HG02943 (cell line): ENCODE measurements around the gene NECTIN1.

Experiments
- ATAC-seq: cut with Tn5 transposase; IDR thresholded peaks from one replicate; pipeline ENCODE4 v1.9.1; 2021; ENCODE audit warnings: mild to moderate bottlenecking, low read depth, moderate library complexity; ENCODE audit not compliant: unreplicated experiment

Gene NECTIN1

GRCh38 chr11:119651802-119652584 is 77.0 kb downstream of the NECTIN1 start:
- no peak for ATAC-seq

GRCh38 chr11:119650251-119650650 is 78.7 kb downstream of the NECTIN1 start:
- ATAC-seq: no peak

DNA sequence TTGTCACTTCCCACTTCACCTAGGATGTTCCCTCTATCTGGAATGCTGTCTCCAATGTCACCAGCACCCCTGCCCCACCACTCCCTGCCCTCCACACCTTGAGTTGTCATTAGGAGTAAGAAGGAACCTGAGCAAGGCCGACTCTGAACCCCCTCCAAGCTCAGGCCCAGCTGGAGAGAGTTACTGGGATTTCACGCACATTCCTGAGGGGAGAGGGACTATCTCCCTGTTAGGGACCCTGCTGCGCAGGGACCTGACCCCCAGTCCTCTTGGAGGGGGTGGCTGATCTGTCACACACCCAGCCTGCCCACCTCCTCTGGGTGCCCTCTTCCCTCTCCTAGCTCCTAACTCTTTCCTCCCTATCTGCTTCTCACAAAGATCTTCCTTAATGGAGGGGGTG is 81.7 kb downstream of the NECTIN1 start:
- no peak for ATAC-seq

DNA sequence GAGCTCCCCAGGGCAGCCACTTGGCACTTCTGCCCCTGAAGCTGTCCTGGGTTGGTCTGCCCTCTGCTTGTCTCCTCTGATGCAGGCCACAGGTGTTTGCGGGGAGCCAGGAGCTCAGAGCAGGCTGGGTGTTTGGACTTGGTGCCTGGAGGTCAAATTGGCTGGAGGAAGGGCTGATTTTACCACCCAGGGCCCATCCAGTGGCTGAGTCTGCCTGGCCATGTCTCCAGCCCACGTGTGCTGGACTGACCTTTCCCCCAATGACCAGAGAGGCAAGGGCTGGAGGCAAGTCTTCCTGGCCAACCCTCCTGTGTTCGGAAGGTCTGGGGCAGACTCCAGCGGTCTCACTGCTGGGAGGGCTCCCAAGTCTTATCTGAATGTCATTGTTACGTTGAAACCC is 84.0 kb downstream of the NECTIN1 start:
- ATAC-seq: no peak

DNA sequence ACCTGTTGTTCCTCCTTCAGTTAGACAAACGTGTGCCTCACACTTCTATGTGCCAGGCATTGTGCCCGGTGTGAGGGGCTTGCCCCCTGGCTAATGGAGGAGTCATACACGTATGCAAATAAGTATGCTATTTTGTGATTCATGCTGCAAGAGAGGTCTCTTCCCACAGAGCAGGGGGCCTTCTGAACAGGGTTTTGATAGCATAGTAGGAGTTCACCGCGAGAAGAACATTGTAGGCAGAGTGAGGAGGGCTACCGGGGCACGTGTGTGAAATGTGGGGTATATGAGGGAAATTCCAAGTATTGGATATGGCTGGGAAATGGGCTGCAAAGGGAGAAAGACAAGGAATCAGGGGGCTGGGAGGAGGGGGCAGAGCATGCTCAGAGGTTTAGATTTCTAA is 84.5 kb downstream of the NECTIN1 start:
- no peak for ATAC-seq

DNA sequence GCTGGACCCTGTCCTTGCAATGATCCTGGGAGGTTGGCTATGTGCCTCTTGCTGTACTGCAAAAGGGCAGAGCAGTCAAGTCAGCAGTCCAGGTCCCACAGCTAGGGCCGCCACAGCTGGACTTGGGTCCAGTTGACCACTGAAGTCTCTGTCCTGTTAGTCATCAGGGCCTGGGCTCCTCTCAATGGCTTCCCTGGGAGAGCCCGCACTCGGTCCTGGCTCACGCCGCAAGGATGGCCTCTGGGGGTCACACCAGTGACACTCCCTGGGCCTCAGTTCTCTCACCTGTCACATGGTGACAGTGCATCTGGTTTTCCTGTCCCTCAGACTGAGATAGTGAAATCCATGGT is 85.1 kb downstream of the NECTIN1 start:
- no peak for ATAC-seq

GRCh38 chr11:119643212-119643875 is 85.7 kb downstream of the NECTIN1 start:
- ATAC-seq: no peak

DNA sequence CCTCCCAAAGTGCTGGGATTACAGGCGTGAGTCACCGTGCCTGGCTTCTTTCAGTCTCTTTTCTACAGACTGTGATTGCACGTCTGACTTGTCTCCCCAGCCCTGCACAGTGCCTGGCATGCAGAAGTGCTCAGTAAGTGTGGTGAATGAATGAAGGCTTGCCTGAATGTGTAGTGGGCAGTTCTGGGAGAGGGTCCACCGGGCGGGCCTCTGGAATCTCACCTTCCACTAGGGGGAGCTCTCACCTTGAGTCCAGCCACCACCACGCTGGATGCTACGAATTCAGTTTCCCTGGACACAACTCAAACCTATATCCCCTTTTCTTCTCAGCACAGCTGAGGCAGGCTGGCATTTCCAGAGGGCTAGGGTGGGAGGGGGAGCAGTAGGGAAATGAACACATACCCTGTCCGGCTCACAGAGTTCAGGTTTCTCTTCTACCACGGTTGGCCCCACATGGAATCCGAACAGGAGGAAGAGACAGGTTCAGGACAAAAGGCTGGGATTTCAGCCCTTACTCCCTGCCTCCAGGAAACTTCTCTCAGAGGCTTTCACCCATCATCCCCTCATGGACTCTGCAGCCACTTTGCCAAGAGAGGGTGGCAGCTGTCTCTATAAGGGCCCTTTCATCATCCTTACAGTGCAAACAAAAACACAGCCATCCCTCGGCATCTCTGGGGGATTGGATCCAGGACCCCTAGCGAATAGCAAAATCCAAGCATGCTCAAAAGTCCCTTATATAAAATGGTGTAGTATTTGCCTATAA is 86.8 kb downstream of the NECTIN1 start:
- no peak for ATAC-seq

DNA sequence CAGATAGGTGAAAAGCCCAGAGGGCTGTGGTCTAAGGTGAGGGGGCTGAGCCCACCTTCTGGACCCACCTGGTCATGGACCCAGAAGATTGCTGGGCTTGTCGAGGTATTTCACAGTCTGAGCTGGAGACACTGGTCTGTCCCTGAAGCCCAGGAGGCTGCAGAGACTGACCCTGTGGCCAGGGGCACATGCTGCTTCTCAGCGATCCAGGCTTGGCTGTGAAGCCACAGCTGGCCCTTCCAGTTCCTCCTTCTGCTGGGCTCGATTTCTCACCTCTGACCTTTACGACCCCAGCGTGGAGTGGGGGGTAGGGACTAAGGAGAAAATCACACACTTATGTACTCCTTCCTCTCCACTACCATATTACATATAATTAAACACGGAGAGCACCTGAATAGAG is 88.5 kb downstream of the NECTIN1 start:
- ATAC-seq: no peak

DNA sequence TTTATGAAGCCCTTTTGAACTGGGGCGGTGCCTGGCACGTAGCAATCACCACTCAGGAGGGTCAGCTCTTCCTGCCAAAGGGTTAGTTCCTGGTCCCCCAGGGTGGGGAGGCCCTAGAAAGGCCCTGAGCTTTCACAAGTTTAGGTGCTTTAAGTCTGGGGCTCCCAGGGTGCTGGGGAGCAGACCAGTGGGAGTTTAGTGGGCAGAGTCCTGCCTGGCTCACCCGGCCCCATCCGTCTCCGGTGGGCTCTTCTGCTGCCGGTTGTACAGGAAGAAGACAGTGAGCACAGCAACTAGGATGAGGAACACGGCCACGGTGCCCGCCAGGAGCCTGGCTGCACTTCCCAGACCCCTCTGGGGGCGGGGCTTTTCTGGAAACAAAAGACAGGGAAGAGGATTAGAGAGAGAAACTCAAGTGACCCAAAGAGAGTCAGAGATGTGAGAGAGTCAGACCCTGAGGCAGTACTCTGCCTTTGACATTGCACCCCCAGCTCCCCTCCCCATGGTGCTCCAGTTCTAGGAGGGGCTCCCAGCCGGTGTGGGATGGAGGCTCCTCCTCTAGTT is 89.3 kb downstream of the NECTIN1 start:
- ATAC-seq: no peak

DNA sequence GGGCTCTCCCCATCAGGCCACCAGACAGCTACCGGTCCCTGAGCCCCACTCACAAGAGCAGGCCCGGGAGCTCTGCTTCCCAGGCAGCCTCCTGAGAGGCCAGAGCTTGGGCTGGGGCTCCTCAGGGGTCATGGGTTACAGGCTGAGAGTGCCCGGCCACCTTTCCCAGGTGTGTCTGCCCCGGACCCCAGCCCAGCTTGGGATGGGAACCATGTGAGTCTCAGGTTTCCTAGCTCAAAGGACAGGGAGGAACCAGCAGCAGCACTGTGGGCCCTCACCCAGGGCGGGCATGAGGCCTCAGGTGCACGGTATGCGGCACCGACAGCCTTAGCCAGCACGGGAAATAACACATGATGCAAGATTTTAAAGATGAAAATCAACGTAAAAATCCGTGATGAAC is 90.1 kb downstream of the NECTIN1 start:
- ATAC-seq: no peak

GRCh38 chr11:119637481-119637880 is 91.5 kb downstream of the NECTIN1 start:
- ATAC-seq: no peak

GRCh38 chr11:119635776-119636175 is 93.2 kb downstream of the NECTIN1 start:
- ATAC-seq: no peak

GRCh38 chr11:119635041-119635740 is 93.8 kb downstream of the NECTIN1 start:
- no peak for ATAC-seq

DNA sequence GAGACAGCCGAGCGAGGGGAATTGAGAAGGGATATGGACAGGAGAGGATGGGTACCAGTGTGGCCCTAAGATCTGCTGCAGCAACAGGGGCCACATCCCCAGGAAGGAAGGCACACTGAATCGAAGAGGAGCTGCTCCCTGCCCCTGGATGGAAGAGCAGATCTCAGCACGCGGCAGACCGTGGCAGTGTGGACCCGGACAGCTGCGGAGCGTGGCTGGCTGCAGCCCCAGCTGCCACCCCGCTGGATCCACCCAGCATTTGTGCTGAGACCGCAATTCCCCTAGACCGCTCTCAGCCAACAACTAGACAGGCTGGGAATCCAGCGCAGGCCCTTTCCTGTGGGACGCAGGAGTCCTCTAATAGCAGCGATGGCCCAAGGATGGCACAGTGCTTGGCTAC is 94.7 kb downstream of the NECTIN1 start:
- no peak for ATAC-seq

- no peak for ATAC-seq
These were observed 99.0 kb downstream of the NECTIN1 start for GRCh38 chr11:119629834-119630624.

GRCh38 chr11:119629085-119629484 is 99.9 kb downstream of the NECTIN1 start:
- ATAC-seq: no peak

- no peak for ATAC-seq
These were observed 101.7 kb downstream of the NECTIN1 start for GRCh38 chr11:119627286-119627685.

DNA sequence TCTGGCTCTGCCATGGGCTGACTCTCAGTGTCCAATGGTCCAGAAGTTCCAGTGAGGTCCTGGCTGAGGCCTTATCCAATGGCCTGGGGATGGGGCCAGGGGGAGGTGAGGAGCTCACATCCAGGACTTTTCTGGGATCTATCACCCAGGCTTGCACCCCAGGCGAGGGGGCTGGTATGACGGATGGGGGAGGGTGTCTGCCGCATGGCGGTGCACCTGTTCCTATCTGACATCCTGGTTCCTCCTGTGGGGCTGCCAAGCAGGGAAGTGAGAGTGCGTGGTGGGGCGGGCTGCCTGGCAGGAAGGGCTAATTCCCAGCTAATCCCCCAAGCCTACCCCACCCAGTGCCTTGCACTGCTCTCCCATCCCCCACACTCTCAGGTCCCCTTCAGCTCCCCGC is 102.1 kb downstream of the NECTIN1 start:
- ATAC-seq: no peak
